ENCODE results near the gene AREL1.
A peak's percentile ranks its signal among the peaks of the same experiment; 100 is the strongest.

Gene AREL1

GRCh38 chr14:74664717-74665116 is 48.2 kb downstream of the AREL1 start:
- TF ChIP-seq POLR2AphosphoS5 (IDR thresholded peaks at IDR 0.05; ENCODE audit: low read depth, low read length), result no peak
- TF ChIP-seq TAF1 (IDR thresholded peaks at IDR 0.05; ENCODE audit: low read depth, low read length), result no peak
- no peak for TF ChIP-seq SPI1 (IDR thresholded peaks at IDR 0.05; ENCODE audit: low read depth, low read length)
- TF ChIP-seq POLR2A (IDR thresholded peaks at IDR 0.05; ENCODE audit: low read depth, low read length), result no peak
- no peak for TF ChIP-seq PAX5 (IDR thresholded peaks at IDR 0.05; ENCODE audit: insufficient read depth, low read length, severe bottlenecking)
- no peak for TF ChIP-seq POU2F2 (IDR thresholded peaks at IDR 0.05; ENCODE audit: low read depth, low read length)
- DNase-seq (ENCODE audit: insufficient read length, low spot score) (no peak), FAIRE-seq (no peak)

GRCh38 chr14:74663884-74664283 is 49.0 kb downstream of the AREL1 start:
- DNase-seq (ENCODE audit: insufficient read length, low spot score) (no peak), FAIRE-seq (no peak)

GRCh38 chr14:74661726-74662450 is 51.0 kb downstream of the AREL1 start:
- no peak for TF ChIP-seq POU2F2 (IDR thresholded peaks at IDR 0.05; ENCODE audit: low read depth, low read length)
- TF ChIP-seq PAX5 (IDR thresholded peaks at IDR 0.05; ENCODE audit: insufficient read depth, low read length, severe bottlenecking), result no peak
- no peak for TF ChIP-seq POLR2AphosphoS5 (IDR thresholded peaks at IDR 0.05; ENCODE audit: low read depth, low read length)
- no peak for TF ChIP-seq POLR2A (IDR thresholded peaks at IDR 0.05; ENCODE audit: low read depth, low read length)
- no peak for TF ChIP-seq SPI1 (IDR thresholded peaks at IDR 0.05; ENCODE audit: low read depth, low read length)
- TF ChIP-seq TAF1 (IDR thresholded peaks at IDR 0.05; ENCODE audit: low read depth, low read length), result no peak
- no peak for DNase-seq (ENCODE audit: insufficient read length, low spot score)
- FAIRE-seq, result no peak

More at GRCh38 chr14:74663884-74664283, 49.0 kb downstream of the AREL1 start:
- TF ChIP-seq PAX5 (IDR thresholded peaks at IDR 0.05; ENCODE audit: insufficient read depth, low read length, severe bottlenecking) (no peak), POLR2A (IDR thresholded peaks at IDR 0.05; ENCODE audit: low read depth, low read length) (no peak), SPI1 (IDR thresholded peaks at IDR 0.05; ENCODE audit: low read depth, low read length) (no peak)

GRCh38 chr14:74660863-74661262 is 52.0 kb downstream of the AREL1 start:
- TF ChIP-seq POLR2A (IDR thresholded peaks at IDR 0.05; ENCODE audit: low read depth, low read length) (no peak), TAF1 (IDR thresholded peaks at IDR 0.05; ENCODE audit: low read depth, low read length) (no peak), POLR2AphosphoS5 (IDR thresholded peaks at IDR 0.05; ENCODE audit: low read depth, low read length) (no peak), POU2F2 (IDR thresholded peaks at IDR 0.05; ENCODE audit: low read depth, low read length) (no peak), PAX5 (IDR thresholded peaks at IDR 0.05; ENCODE audit: insufficient read depth, low read length, severe bottlenecking) (no peak), SPI1 (IDR thresholded peaks at IDR 0.05; ENCODE audit: low read depth, low read length) (no peak)
- DNase-seq (ENCODE audit: insufficient read length, low spot score) (no peak), FAIRE-seq (no peak)

GRCh38 chr14:74660167-74660566 is 52.7 kb downstream of the AREL1 start:
- TF ChIP-seq POU2F2 (IDR thresholded peaks at IDR 0.05; ENCODE audit: low read depth, low read length), result no peak
- no peak for TF ChIP-seq PAX5 (IDR thresholded peaks at IDR 0.05; ENCODE audit: insufficient read depth, low read length, severe bottlenecking)
- TF ChIP-seq TAF1 (IDR thresholded peaks at IDR 0.05; ENCODE audit: low read depth, low read length), result no peak
- DNase-seq (ENCODE audit: insufficient read length, low spot score) (no peak), FAIRE-seq (no peak)

- no peak for TF ChIP-seq TAF1 (IDR thresholded peaks at IDR 0.05; ENCODE audit: low read depth, low read length)
- TF ChIP-seq POU2F2 (IDR thresholded peaks at IDR 0.05; ENCODE audit: low read depth, low read length), result no peak
- TF ChIP-seq POLR2A (IDR thresholded peaks at IDR 0.05; ENCODE audit: low read depth, low read length), result no peak
- TF ChIP-seq SPI1 (IDR thresholded peaks at IDR 0.05; ENCODE audit: low read depth, low read length), result no peak
- no peak for TF ChIP-seq POLR2AphosphoS5 (IDR thresholded peaks at IDR 0.05; ENCODE audit: low read depth, low read length)
- TF ChIP-seq PAX5 (IDR thresholded peaks at IDR 0.05; ENCODE audit: insufficient read depth, low read length, severe bottlenecking), result no peak
- no peak for DNase-seq (ENCODE audit: insufficient read length, low spot score)
- FAIRE-seq, result no peak
Observed at GRCh38 chr14:74658535-74659131, 54.2 kb downstream of the AREL1 start.

- FAIRE-seq (no peak), DNase-seq (ENCODE audit: insufficient read length, low spot score) (no peak)
- TF ChIP-seq SPI1 (IDR thresholded peaks at IDR 0.05; ENCODE audit: low read depth, low read length) (0 out of 2 replicates have a peak, but pooled peaks have one; percentile 7), POLR2A (IDR thresholded peaks at IDR 0.05; ENCODE audit: low read depth, low read length) (no peak)
Observed at GRCh38 chr14:74656964-74657363, 55.9 kb downstream of the AREL1 start.

- DNase-seq (ENCODE audit: insufficient read length, low spot score) (no peak), FAIRE-seq (no peak)
- TF ChIP-seq PAX5 (IDR thresholded peaks at IDR 0.05; ENCODE audit: insufficient read depth, low read length, severe bottlenecking), result no peak
- no peak for TF ChIP-seq POU2F2 (IDR thresholded peaks at IDR 0.05; ENCODE audit: low read depth, low read length)
- no peak for TF ChIP-seq POLR2AphosphoS5 (IDR thresholded peaks at IDR 0.05; ENCODE audit: low read depth, low read length)
- TF ChIP-seq TAF1 (IDR thresholded peaks at IDR 0.05; ENCODE audit: low read depth, low read length), result no peak
- TF ChIP-seq SPI1 (IDR thresholded peaks at IDR 0.05; ENCODE audit: low read depth, low read length), result no peak
Observed at GRCh38 chr14:74655599-74656395, 57.1 kb downstream of the AREL1 start.

GRCh38 chr14:74654931-74655330 is 57.9 kb downstream of the AREL1 start:
- TF ChIP-seq TAF1 (IDR thresholded peaks at IDR 0.05; ENCODE audit: low read depth, low read length) (no peak), POLR2AphosphoS5 (IDR thresholded peaks at IDR 0.05; ENCODE audit: low read depth, low read length) (no peak), SPI1 (IDR thresholded peaks at IDR 0.05; ENCODE audit: low read depth, low read length) (no peak)
- FAIRE-seq (no peak), DNase-seq (ENCODE audit: insufficient read length, low spot score) (no peak)
